OCI-LY7 (cell line): ENCODE measurements around the gene DNAH6.

Source experiments
- EZH2phosphoT487 ChIP-seq: fragments of 200-600 bp; sonication (generic); IDR thresholded peaks from 2 replicates; pipeline ENCODE4 v1.6.1; 2018; ENCODE audit warnings: low read depth, borderline replicate concordance, mild to moderate bottlenecking, mixed run types, antibody characterized with exemption, low read length, moderate library complexity, mixed read lengths
- TF ChIP-seq, protein P1 (sequence below): fragments of 200-600 bp; sonication (generic); conservative IDR thresholded peaks from 2 replicates; pipeline ENCODE4 v1.5.1; 2014; ENCODE audit warnings: mild to moderate bottlenecking, antibody characterized with exemption, low read length, moderate library complexity, mixed read lengths

DNA sequence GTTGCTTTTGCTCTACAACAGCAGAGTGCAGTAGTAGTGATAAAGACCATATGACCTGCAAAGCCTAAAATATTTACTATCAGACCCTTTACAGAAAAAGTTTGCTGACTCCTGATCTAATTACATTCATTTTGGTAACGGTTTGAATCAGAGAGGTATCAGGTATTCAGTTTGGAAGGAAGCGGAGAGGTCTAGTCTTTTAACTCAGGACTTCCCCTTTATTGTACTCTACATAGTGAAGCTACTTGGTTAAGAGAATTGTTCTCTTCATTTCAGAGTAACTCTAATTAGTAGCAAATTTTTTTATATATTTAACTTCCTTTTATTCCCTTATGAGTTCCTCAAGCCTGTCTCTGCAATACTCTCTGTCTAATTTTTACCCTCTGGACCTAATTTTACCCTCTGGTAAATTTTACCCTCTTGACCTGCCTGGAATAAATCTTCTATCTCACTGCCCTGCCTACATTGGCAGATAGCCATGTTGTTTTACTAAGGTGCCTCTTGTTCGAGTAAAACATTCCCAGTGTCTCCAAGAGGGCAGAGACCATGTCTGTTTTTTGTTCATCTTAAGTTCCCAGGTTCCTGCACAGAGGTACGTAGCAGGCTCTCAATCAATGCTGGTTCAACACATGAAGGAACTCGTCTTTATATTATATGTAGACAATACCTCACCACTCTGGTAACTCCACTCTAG, 170.6 kb downstream of the DNAH6 start:
- TF ChIP-seq, protein P1, sequence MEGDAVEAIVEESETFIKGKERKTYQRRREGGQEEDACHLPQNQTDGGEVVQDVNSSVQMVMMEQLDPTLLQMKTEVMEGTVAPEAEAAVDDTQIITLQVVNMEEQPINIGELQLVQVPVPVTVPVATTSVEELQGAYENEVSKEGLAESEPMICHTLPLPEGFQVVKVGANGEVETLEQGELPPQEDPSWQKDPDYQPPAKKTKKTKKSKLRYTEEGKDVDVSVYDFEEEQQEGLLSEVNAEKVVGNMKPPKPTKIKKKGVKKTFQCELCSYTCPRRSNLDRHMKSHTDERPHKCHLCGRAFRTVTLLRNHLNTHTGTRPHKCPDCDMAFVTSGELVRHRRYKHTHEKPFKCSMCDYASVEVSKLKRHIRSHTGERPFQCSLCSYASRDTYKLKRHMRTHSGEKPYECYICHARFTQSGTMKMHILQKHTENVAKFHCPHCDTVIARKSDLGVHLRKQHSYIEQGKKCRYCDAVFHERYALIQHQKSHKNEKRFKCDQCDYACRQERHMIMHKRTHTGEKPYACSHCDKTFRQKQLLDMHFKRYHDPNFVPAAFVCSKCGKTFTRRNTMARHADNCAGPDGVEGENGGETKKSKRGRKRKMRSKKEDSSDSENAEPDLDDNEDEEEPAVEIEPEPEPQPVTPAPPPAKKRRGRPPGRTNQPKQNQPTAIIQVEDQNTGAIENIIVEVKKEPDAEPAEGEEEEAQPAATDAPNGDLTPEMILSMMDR: no peak
- TF ChIP-seq EZH2phosphoT487: no peak
